ENCODE data around the gene SF3A2. TPM values are rescaled to one million over a fixed set of nuclear protein-coding genes. Genes with fewer than 3 reads are reported as not detected.

Gene SF3A2
- total and polyA plus RNA-seq, 4 donors: 37.2 to 113 (median 63.0) TPM

DNA sequence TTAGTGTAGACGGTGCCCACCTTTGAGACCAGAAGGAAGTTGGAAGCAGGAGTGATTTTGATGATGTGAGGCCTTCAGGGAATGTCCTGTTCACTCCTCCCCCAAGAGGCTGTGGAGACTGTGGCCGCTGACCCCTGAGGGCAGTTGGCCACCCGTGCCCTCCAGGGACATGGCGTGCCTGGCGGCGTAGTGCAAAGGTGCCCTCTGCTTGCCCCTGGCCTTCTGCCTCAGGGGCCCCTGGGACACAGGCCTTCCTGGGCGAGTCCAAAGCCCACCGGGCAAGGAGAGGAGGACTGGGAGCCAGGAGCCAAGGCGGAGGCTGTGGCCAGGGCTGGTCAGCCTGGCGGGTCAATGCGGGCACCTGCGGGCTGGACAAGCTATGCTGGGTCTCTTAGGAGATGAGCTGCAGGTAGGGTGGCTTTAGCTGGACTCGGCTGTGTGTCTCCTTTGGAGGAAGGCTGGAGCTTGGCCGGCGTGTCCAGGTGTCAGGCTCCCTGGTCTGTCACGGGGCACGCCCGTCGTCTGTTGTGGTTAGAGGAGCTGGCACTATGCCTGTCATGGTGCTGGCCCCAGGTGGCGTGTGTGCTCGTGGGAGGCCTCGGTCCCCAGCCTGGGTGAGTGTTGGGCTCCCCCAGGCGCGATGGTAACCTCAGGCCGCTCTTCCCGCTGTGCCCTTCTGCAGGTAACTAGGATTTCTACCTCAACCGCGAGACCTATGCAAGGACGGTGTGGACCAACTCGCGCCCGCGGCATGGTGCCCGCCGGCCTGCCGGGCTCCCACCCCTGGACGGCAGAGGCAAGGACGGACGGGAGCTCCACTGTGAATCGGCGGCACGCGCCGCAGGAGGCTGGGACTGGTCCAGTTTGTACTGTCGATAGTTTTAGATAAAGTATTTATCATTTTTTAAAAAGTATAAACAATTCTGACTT lies 7.3 kb upstream of the SF3A2 start:
- Histone ChIP-seq H3K9me3 (ENCODE audit: control insufficient read depth in 4 of 4, insufficient read depth in 3 of 4, low read length in 3 of 4) (no peaks in the 10 kb centered on the region), H3K27me3 (ENCODE audit: control insufficient read depth in 3 of 3, insufficient read depth in 3 of 3, low read length in 2 of 3) (no peaks in the 10 kb centered on the region), H3K27ac (ENCODE audit: low read depth in 1 of 2, low read length in 1 of 2) (no peak overlapping the region), H3K4me3 (no peak overlapping the region), H3K36me3 (ENCODE audit: control insufficient read depth in 4 of 4, insufficient read depth in 4 of 4, low read length in 4 of 4) (peaks cover 9 to 88% (median 17%) of the 10 kb centered on the region in 4 donors), H3K4me1 (ENCODE audit: control insufficient read depth in 5 of 5, insufficient read depth in 5 of 5, low read length in 5 of 5) (peaks cover 0 to 7% (median 0%) of the 10 kb centered on the region in 5 donors), H3K9ac (ENCODE audit: insufficient read depth in 1 of 2, low read length in 2 of 2) (no peak overlapping the region)
- no peak for ATAC-seq (ENCODE audit: insufficient read depth, low FRiP score)
- 95 to 97% methylated on average over 45 of the region's 45 CpGs for WGBS, 2 donors
- no peak for TF ChIP-seq CTCF (IDR thresholded peaks at IDR 0.05; ENCODE audit: control extremely low read depth, extremely low read depth)
- no peak for DNase-seq

GRCh38 chr19:2230033-2230531 lies 6.5 kb upstream of the SF3A2 start:
- Histone ChIP-seq H3K36me3 (ENCODE audit: control insufficient read depth in 4 of 4, insufficient read depth in 4 of 4, low read length in 4 of 4) (peaks cover 10 to 81% (median 15%) of the 10 kb centered on the region in 4 donors), H3K4me3 (no peak overlapping the region), H3K9ac (ENCODE audit: insufficient read depth in 1 of 2, low read length in 2 of 2) (no peak overlapping the region), H3K27ac (ENCODE audit: low read depth in 1 of 2, low read length in 1 of 2) (no peak overlapping the region), H3K9me3 (ENCODE audit: control insufficient read depth in 4 of 4, insufficient read depth in 3 of 4, low read length in 3 of 4) (no peaks in the 10 kb centered on the region), H3K4me1 (ENCODE audit: control insufficient read depth in 5 of 5, insufficient read depth in 5 of 5, low read length in 5 of 5) (peaks cover 0 to 13% (median 3%) of the 10 kb centered on the region in 5 donors), H3K27me3 (ENCODE audit: control insufficient read depth in 3 of 3, insufficient read depth in 3 of 3, low read length in 2 of 3) (no peaks in the 10 kb centered on the region)
- no peak for ATAC-seq (ENCODE audit: insufficient read depth, low FRiP score)
- WGBS, 2 donors: 95% methylated on average over 43 of the region's 43 CpGs
- TF ChIP-seq CTCF (IDR thresholded peaks at IDR 0.05; ENCODE audit: control extremely low read depth, extremely low read depth): no peak
- no peak for DNase-seq

GRCh38 chr19:2230807-2231533 lies 5.7 kb upstream of the SF3A2 start:
- H3K36me3 ChIP-seq (ENCODE audit: control insufficient read depth in 4 of 4, insufficient read depth in 4 of 4, low read length in 4 of 4): peaks cover 8 to 72% (median 11%) of the 10 kb centered on the region in 4 donors
- H3K4me3 ChIP-seq: no peak overlapping the region
- H3K9me3 ChIP-seq (ENCODE audit: control insufficient read depth in 4 of 4, insufficient read depth in 3 of 4, low read length in 3 of 4): no peaks in the 10 kb centered on the region
- peaks cover 0 to 14% (median 4%) of the 10 kb centered on the region in 5 donors for H3K4me1 ChIP-seq (ENCODE audit: control insufficient read depth in 5 of 5, insufficient read depth in 5 of 5, low read length in 5 of 5)
- no peak overlapping the region for H3K27ac ChIP-seq (ENCODE audit: low read depth in 1 of 2, low read length in 1 of 2)
- ATAC-seq (ENCODE audit: insufficient read depth, low FRiP score): no peak
- no peak for DNase-seq
- 79 to 83% methylated on average over 12 of the region's 12 CpGs for WGBS, 2 donors
- TF ChIP-seq CTCF (IDR thresholded peaks at IDR 0.05; ENCODE audit: control extremely low read depth, extremely low read depth): no peak
- H3K27me3 ChIP-seq (ENCODE audit: control insufficient read depth in 3 of 3, insufficient read depth in 3 of 3, low read length in 2 of 3): no peaks in the 10 kb centered on the region
- no peak overlapping the region for H3K9ac ChIP-seq (ENCODE audit: insufficient read depth in 1 of 2, low read length in 2 of 2)

Measured in lung (tissue), 12 donors.